ENCODE data around the gene AUH. TPM values are rescaled to one million over a fixed set of nuclear protein-coding genes. Genes with fewer than 3 reads are reported as not detected.

AUH gene
- total and polyA plus RNA-seq, 9 of the 15 experiments (the other 6 are each of a cell fraction or from before 2014, with no cell fraction given): 3.4 to 29.0 (median 10.1) TPM

- TF ChIP-seq ZNF212 (CRISPR knock-in tag; IDR thresholded peaks at IDR 0.05) (no peak), NFXL1 (CRISPR knock-in tag; IDR thresholded peaks at IDR 0.05) (no peak), ARID3A (IDR thresholded peaks at IDR 0.05; ENCODE audit: borderline replicate concordance, low read depth, low read length) (no peak), THAP12 (CRISPR knock-in tag; IDR thresholded peaks at IDR 0.05) (peak; percentile 84), ETV1 (tag; conservative IDR thresholded peaks at IDR 0.05; ENCODE audit: low read depth) (no peak), ZNF436 (CRISPR knock-in tag; IDR thresholded peaks at IDR 0.05) (no peak), SMAD4 (CRISPR knock-in tag; conservative IDR thresholded peaks at IDR 0.05) (peak; percentile 44; the same call in 1 of the 2 replicates), MYC (IDR thresholded peaks at IDR 0.05; ENCODE audit: low read depth, low read length) (peak; percentile 79), MYC (CRISPR knock-in tag; IDR thresholded peaks at IDR 0.05; ENCODE audit: borderline replicate concordance, low read depth) (peak; percentile 52; the same call in 1 of the 2 replicates), SMARCC2 (IDR thresholded peaks at IDR 0.05; ENCODE audit: low read depth) (peak; percentile 19; the same call in 1 of the 2 replicates), ZNF431 (CRISPR knock-in tag; IDR thresholded peaks at IDR 0.05) (no peak), ZNF316 (IDR thresholded peaks at IDR 0.05) (0 out of 2 replicates have a peak, but pooled peaks have one; percentile 9), ZBTB7A (IDR thresholded peaks at IDR 0.05; ENCODE audit: borderline replicate concordance, control insufficient read depth, low read depth, low read length) (peak; percentile 42), ARID4B (CRISPR knock-in tag; IDR thresholded peaks at IDR 0.05) (peak; percentile 83), C11orf30 (IDR thresholded peaks at IDR 0.05; ENCODE audit: low read depth) (peak; percentile 55; the same call in 1 of the 2 replicates), CAMTA2 (CRISPR knock-in tag; conservative IDR thresholded peaks at IDR 0.05) (no peak), ZFX (CRISPR knock-in tag; IDR thresholded peaks at IDR 0.05) (peak; percentile 90)
- TF ChIP-seq, protein P1, sequence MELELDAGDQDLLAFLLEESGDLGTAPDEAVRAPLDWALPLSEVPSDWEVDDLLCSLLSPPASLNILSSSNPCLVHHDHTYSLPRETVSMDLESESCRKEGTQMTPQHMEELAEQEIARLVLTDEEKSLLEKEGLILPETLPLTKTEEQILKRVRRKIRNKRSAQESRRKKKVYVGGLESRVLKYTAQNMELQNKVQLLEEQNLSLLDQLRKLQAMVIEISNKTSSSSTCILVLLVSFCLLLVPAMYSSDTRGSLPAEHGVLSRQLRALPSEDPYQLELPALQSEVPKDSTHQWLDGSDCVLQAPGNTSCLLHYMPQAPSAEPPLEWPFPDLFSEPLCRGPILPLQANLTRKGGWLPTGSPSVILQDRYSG (tag; conservative IDR thresholded peaks at IDR 0.05; ENCODE audit: low read depth): no peak
Observed at GRCh38 chr9:91361291-91362050, at the start of gene AUH (continued).

All from K562 (cell line).